ENCODE measurements around the gene XYLT1. TPM values are rescaled to one million over a fixed set of nuclear protein-coding genes. Genes with fewer than 3 reads are reported as not detected.
"Not testable (repeated sequence)": the region's sequence is repeated elsewhere in the genome, so short reads cannot be mapped to it uniquely, and the experiment has no call there.

The XYLT1 gene
- total RNA-seq, 1 donor from 2014 or later = 14.7 TPM

DNA sequence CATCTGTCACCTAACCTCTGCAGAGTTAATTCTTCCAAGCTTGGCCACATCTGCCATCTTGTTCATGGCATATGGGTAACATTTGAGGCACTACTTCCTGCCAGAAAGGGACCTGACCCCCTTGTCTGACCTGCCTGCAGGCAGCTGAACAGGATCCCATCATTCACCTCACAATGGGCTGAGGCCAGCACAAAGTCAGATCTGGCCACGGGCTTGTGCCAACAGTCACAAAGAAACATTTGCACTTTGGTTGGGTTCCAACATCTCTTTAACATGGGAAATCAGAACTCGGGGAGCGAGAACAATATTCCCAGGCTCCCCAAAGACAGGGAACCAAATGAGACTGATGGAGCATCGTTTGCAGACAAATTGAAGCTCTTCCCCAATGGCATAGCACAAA, 116.1 kb downstream of the XYLT1 start:
- no peak for DNase-seq

DNA sequence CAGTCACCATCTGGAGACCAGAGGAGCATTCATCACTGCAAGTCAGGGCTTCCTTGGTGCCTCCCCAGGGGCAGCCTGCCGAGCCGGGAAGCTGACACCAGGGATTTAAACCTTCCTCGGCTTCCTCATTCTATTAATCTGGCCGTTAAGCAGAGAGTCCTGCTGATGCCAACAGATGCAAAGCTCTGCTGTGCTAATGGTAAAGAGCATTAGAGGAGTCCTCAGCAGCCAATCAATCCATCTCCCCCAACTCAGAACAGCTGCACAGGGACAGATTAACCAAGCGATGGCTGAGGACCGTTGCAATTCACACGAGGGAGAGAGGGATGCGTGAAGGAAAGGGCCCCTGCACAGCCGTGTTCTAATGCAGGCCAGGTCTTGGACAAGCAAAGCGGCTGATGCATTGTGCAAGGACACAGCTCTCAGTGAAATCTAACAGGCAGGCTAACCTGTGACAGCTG, 116.6 kb downstream of the XYLT1 start:
- no peak for DNase-seq

- DNase-seq = no peak
These were observed 117.2 kb downstream of the XYLT1 start for GRCh38 chr16:17353561-17353960.

DNA sequence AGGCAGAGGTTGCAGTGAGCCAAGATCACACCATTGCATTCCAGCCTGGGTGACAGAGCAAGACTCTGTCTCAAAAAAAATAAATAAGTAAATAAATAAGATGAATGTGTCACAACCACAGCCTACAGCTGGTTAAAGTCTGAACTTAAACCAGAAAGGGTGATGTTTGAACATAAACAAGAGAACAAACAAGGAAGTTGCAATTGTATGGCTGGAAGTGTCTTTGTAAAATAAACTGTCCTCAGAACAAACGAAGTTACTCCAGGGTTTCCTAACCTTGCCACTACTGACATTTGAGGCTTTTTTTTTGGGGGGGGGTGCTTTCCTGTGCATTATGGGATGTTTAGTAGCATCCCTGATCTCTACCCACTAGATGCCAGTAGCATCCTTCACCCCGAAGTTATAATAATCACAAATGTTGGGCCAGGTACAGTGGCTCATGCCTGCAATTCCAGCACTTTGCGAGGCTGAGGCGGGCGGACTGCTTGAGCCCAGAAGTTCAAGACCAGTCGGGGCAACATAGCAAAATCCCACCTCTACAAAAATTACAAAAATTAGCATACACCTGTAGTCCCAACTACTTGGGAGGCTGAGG, 119.2 kb downstream of the XYLT1 start:
- no peak for DNase-seq

GRCh38 chr16:17350207-17350606, 120.6 kb downstream of the XYLT1 start:
- DNase-seq = no peak

GRCh38 chr16:17348826-17349225, 121.9 kb downstream of the XYLT1 start:
- no peak for DNase-seq

- no peak for DNase-seq
These were observed 122.5 kb downstream of the XYLT1 start for GRCh38 chr16:17348042-17348783.

GRCh38 chr16:17347624-17348023, 123.1 kb downstream of the XYLT1 start:
- no peak for DNase-seq

GRCh38 chr16:17346621-17347569, 123.9 kb downstream of the XYLT1 start:
- peak; percentile 36 for DNase-seq

DNA sequence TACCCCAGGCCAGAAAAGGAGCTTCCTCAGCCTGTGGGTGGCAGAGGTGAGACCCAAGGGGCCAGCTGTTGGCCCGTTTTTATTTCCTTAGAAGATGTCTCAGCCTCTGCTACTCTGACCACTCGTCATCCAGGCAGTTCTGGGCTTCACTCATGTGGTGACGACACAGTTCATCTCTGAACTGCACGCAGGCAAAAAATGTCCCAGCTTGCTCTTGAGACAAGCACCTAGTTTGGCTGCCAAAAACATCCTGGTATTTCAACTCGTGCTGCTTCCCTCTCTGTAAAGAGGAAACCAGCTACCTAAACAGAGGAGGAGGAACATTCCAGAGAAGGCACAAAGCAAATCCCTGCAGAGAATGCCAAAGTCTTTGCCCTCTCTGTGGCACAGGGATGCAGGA, 125.7 kb downstream of the XYLT1 start:
- DNase-seq = no peak

DNA sequence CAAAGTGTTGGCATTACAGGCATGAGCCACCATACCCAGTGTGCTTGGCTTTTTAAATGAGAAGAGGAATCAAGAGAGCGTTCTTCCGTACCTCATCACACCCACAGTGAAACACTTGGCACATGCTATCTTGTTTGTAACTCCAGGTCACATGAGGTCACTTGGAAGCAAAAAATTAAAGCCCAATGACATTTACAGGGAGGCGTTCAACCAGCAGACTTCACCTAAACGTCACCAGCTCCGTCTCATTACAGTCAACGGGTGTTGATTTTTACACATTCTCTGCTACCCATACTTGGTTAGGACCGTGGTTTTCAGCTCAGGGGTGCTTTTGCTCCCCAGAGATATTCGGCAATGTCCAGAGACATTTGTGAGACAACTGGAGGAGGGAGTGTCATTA, 127.0 kb downstream of the XYLT1 start:
- DNase-seq = no peak

DNA sequence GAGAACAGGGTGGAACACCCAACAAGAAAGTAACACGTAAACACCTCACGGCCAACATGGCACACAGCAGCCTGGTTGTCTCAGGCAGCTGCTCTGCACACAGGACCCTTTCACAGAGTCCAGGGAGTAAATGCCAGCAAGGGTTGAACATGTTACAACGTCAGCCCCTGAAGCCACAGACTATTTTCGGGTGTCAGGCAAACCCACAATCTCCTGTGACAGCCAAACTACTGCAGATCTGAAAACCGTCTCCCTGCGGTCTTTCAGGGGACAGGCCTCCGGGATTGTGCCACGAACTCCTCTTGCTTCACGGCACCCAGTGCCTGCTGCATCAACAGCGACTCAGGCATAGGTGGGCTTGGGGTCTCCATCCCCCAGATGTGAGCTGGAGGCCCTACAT, 127.7 kb downstream of the XYLT1 start:
- no peak for DNase-seq

DNA sequence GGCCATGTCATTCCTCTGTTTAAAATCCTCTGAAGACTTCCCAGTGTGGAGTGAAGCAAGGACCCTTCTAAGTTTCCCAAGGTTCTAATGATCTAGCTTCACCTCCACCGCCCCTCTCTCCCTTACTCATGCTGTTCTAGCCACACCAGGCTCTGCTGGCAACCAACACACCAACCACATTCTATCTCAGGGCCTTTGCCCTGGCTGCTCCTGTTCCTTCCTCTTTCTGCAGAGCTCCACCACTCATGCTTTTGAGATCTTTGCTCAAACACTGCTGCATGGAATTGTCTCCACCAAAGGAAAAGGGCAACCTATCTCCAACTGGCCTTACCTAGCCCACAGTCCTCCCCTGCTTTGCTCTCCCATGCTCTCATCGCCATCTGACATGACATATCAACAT, 128.7 kb downstream of the XYLT1 start:
- DNase-seq = no peak

GRCh38 chr16:17340804-17341203, 130.0 kb downstream of the XYLT1 start:
- no peak for DNase-seq

DNA sequence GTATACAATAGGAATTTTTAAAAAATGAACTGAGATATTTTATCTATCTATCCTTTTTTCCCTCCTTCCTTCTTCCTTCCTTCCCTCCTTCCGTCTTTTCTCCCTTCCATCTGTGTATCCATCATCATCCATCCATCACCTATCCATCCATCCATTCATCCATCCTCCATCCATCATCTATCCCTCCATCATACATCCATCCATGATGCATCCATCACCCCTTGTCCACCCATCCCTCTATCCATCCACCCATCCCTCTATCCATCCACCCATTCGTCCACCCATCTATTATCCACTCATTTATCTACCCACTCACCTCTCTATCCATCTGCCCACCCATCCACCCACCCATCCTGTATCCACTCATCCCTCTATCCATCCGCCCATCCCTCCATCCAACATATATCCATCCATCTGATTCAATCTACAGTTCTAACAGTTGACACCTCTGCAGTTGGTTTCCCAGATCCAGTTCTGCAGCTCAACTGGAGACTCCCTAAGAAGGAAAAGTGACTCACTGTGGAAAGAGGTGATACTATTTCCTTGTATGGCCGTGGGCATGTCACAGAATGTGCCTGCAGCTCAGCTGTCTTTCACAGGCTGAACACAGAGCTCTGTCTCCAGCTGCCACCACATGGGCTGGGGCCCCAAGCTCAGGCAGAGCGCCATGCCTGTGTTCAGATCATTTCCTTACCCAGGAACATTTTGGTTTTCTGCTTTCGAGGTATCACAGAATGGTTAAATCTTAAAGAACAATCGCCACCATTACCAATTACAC, 130.8 kb downstream of the XYLT1 start:
- no peak for DNase-seq

- no peak for DNase-seq
These were observed 132.5 kb downstream of the XYLT1 start for GRCh38 chr16:17338244-17338643.

- DNase-seq = no peak
These were observed 134.2 kb downstream of the XYLT1 start for GRCh38 chr16:17336530-17336900.

GRCh38 chr16:17335826-17336529, 134.8 kb downstream of the XYLT1 start:
- DNase-seq = no peak

GRCh38 chr16:17335406-17335805, 135.4 kb downstream of the XYLT1 start:
- DNase-seq = not testable (repeated sequence)

- DNase-seq = peak; percentile 45
These were observed 136.7 kb downstream of the XYLT1 start for GRCh38 chr16:17334096-17334495.

DNA sequence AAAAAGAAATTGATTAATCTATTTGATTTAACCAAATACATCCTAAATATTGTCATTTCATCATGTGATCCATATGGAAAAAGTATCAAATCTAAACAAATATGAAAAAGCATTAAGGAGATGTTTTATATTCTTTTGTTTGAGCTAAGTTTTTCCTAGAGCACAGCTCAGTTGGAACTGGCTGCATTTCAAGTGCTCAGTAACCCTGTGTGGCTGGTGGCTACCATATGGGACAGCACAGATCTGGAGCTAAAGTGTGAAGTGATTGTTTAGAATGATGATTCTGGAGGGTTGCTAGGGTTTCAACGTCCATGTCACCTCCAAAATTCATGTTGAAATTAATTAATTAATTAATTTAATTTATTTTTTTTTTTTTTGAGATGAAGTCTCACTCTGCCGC, 137.5 kb downstream of the XYLT1 start:
- DNase-seq = peak; percentile 65

DNA sequence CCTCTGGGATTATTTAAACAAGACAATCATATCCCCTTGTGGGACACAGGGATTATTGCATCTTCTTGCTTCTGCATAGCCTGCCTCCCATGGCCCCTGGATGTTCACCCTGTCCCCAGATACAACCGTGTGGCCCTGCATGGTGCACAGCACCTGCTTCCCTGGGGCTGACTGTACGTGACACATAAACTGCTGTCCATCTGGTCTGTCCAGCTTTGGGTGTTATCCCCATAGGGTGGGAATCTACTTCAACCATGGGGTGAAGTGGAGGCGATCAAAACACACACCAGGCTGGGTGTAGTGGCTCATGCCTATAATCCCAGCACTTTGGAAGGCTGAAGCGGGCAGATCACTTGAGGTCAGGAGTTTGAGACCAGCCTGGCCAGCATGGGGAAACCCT, 138.8 kb downstream of the XYLT1 start:
- DNase-seq = no peak
